ENCODE data around the gene DMXL2. TPM values are rescaled to one million over a fixed set of nuclear protein-coding genes. Genes with fewer than 3 reads are reported as not detected.

DMXL2 gene
- total RNA-seq, 1 experiment from 2014 or later: 15.4 TPM

DNA sequence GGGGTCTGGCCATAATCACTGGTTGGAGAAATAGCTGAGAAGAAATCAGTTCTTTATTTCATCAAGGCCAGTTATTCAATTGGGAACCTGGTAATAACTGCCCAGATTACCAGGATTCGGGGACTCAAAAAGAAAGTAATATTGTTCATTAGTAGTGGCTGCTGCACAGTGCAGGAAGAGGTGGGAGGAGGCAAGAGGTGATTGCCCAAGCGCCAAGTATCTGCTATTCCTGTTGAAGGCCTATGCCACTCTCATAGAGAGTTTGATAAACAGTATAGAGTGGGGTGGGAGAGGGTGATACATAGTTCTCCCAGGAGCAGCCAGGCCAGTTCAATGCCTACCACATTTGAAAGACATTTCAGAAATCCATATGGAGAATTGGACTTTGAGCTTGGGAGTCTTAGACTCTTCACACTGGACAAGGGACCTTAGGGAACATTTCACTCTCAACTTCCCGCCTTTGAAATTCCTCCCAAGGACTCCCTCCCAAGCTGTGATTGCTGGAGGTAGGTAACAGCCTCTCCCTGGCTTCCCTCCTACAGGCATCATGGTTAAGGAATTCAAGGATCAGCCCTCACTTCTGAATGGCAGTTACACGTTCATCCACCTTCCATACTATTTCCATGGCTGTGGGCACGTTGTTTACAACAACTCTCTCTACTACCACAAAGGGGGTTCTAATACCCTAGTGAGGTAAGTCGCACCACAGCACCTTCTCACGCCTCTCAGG, 221.4 kb downstream of the DMXL2 start:
- in situ Hi-C loops (cut with HindIII; ENCODE audit: low pct_unique_long_range_greater_than_20kb, low sequenced_read_pairs): no loop called here
- no peak for DNase-seq (ENCODE audit: low read depth)

DNA sequence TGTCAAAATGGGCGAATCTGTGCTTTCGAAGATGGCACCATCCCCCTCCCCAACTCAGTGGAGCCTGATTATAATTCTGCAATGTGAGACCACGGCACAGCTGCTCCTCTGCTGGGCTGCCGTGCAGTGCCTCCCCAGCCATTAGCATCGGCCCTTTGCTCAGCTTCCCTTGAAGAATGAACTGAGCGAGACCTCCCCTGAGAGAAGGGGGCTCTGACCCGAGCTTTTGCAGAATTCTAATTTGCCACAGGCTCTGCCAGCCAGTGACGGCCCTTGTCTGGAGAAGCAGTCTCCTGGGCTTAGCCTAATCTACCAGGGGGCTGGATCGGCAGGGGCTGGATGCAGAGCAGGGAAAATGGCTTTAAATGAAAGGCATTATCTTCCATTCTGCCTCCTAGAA, 223.9 kb downstream of the DMXL2 start:
- DNase-seq (ENCODE audit: low read depth): no peak
- in situ Hi-C loops (cut with HindIII; ENCODE audit: low pct_unique_long_range_greater_than_20kb, low sequenced_read_pairs): no loop called here

Other genes starting within 250 kb of the DMXL2 start
- not detected in 2 replicates for gene SCG3, start 58.7 kb upstream of the DMXL2 start, total RNA-seq (2014; rRNA removed; shearing (Covaris generic); ENCODE audit: low replicate concordance)
- gene LYSMD2, start 114.9 kb upstream of the DMXL2 start, total RNA-seq (2014; rRNA removed; shearing (Covaris generic); ENCODE audit: low replicate concordance): 13.1 and 13.6 TPM in 2 replicates
- 0.09 and 0.71 TPM in 2 replicates for gene TMOD2, start 128.8 kb upstream of the DMXL2 start, total RNA-seq (2014; rRNA removed; shearing (Covaris generic); ENCODE audit: low replicate concordance)
- gene TMOD3, start 206.9 kb upstream of the DMXL2 start, total RNA-seq (2014; rRNA removed; shearing (Covaris generic); ENCODE audit: low replicate concordance): 31.1 and 44.3 TPM in 2 replicates

Measured in Caki2 (cell line).